Osteocyte (in vitro differentiated cells): ENCODE results near the gene RCSD1. TPM values are rescaled to one million over a fixed set of nuclear protein-coding genes. Genes with fewer than 3 reads are reported as not detected.

Experiments used
- DNase-seq: peaks from one replicate; pipeline ENCODE4 v3.0.0; 2021; ENCODE audit warnings: mixed read lengths; ENCODE audit not compliant: unreplicated experiment; ENCODE audit errors: extremely low spot score
- H3K27ac Mint-ChIP-seq: one replicate; pipeline ENCODE4 v1.8.0; 2021; ENCODE audit warnings: mild to moderate bottlenecking, mixed read lengths; ENCODE audit not compliant: unreplicated experiment
- H3K27me3 Mint-ChIP-seq: one replicate; pipeline ENCODE4 v1.8.0; 2021; ENCODE audit warnings: mixed read lengths; ENCODE audit not compliant: unreplicated experiment
- H3K36me3 Mint-ChIP-seq: one replicate; pipeline ENCODE4 v1.8.0; 2021; ENCODE audit warnings: mixed read lengths; ENCODE audit not compliant: unreplicated experiment
- H3K4me1 Mint-ChIP-seq: one replicate; pipeline ENCODE4 v1.8.0; 2021; ENCODE audit warnings: mixed read lengths; ENCODE audit not compliant: unreplicated experiment
- H3K4me3 Mint-ChIP-seq: one replicate; pipeline ENCODE4 v1.8.0; 2021; ENCODE audit warnings: mild to moderate bottlenecking, moderate library complexity, mixed read lengths; ENCODE audit not compliant: unreplicated experiment
- H3K9me3 Mint-ChIP-seq: one replicate; pipeline ENCODE4 v1.8.0; 2021; ENCODE audit warnings: mixed read lengths; ENCODE audit not compliant: unreplicated experiment
- total RNA-seq: library from RNA; stranded (reverse); gene quantifications from 2 replicates; pipeline ENCODE4 v1.2.1, GENCODE V29; 2021
- TF ChIP-seq, protein P1 (sequence below): fragments of 200-600 bp; sonication (generic); IDR thresholded peaks from 2 replicates; pipeline ENCODE4 v1.5.0; 2021; ENCODE audit warnings: antibody characterized with exemption, mild to moderate bottlenecking, moderate library complexity

RCSD1 gene
- total RNA-seq, 1 donor from 2014 or later, result not detected

DNA sequence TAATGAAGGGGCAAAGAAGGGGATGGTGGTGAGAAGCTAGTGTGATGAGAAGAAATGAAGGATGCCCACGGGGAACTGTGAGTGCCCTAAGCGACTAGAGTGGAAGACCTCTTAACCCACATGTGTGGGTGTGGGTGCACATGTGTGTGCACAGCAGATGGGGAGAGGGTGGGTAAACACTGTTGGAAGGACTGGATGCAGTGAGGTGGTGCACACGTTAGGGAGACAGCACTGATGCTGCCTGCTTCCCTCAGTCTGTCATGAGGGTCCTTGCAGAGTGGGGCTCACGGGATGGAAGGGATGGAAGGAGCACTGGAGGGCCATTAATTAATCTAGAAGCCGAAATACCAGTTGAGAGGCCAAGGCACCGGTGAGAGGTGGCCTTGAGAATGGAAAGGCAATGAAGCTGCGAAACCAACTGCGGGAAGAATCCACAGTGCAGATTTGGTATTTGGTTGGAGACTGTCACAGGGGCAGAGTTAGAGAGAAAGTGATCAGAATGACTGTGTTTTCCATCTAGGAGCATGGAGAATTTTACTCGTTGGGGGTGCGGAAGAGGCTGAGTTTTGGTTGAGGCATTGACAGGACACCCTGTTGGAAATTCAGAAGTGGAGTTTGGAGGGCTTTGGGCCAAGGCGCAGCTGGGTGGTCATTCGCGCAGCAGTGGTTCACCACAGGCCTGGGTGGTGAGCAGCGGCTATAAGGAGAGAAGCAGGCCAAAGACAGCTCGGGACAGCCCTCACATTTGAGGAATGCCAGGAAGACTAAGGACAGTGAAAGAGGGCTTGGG is 15.8 kb downstream of the RCSD1 start:
- peaks cover 3% of the 10 kb centered on the region for H3K4me1 Mint-ChIP-seq
- peaks cover 26% of the 10 kb centered on the region for H3K27me3 Mint-ChIP-seq
- no peak overlapping the region for H3K4me3 Mint-ChIP-seq
- H3K9me3 Mint-ChIP-seq, result no peaks in the 10 kb centered on the region
- H3K36me3 Mint-ChIP-seq, result no peaks in the 10 kb centered on the region
- no peak for DNase-seq
- TF ChIP-seq, protein P1, sequence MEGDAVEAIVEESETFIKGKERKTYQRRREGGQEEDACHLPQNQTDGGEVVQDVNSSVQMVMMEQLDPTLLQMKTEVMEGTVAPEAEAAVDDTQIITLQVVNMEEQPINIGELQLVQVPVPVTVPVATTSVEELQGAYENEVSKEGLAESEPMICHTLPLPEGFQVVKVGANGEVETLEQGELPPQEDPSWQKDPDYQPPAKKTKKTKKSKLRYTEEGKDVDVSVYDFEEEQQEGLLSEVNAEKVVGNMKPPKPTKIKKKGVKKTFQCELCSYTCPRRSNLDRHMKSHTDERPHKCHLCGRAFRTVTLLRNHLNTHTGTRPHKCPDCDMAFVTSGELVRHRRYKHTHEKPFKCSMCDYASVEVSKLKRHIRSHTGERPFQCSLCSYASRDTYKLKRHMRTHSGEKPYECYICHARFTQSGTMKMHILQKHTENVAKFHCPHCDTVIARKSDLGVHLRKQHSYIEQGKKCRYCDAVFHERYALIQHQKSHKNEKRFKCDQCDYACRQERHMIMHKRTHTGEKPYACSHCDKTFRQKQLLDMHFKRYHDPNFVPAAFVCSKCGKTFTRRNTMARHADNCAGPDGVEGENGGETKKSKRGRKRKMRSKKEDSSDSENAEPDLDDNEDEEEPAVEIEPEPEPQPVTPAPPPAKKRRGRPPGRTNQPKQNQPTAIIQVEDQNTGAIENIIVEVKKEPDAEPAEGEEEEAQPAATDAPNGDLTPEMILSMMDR, result no peak
- H3K27ac Mint-ChIP-seq, result no peak overlapping the region

DNA sequence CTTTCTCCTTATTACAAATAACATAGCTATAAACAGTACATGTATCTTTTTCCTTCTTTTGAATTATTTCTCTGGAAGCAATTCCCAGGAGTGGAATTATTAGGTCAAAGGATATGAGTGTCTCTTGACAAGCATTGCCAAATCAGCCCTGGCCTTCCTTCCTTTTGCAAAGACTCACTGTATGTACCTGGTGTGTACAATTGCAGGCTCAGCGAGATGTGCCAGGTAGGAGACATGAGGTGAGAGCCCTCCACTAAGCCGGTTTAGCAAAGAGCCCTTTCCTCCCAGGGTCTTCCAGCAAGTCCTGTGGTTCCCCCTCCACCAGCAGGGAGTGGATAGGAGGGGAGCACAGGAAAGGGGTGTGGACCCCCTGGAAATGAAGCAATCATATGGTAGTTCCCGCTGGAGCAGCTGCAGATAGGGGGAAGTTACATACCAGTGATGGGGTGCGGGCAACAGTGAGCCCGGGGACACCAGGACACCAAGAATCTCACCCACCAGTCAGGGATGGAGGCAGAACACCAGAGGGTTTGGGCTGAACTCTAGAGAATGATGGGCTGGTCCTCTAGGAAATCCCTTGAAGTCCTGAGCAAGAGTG is 18.3 kb downstream of the RCSD1 start:
- Mint-ChIP-seq H3K4me1 (peaks cover 3% of the 10 kb centered on the region), H3K27ac (no peak overlapping the region)

DNA sequence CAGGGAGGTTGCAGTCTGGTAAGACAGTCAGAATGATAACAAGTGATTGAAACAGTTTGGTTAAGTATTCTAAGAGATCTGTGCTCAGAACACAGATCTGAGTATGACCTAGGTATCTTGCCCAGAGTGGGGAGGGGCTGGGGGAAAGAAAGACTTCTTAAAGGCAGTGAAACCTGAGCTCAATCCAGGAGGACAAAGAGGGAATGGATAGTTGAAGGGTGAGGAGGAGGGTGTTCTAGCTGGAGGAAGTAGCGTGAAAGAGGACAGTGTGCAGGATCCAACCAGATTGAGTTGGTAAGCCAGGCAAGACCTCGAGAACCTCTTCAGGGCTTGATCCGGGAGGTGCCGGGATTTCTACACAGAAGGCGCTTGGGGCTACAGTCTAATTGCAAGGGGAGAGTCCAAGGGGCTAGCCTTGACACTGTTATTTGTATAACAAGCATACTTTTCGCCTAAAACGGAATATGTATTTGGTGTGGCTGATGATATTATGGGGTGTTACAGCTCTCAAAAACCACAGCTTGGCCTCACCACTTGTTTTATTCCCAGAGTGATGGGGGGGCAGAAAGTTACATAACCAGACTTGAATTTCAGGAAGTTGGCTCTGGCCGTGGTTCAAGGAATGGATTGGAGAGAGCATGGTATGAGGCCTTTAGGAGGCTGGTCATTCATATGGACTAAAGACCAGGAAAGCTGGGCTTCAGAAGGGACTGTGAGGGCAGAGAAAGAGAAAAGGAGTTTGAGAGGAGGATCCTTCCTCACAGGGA is 19.1 kb downstream of the RCSD1 start:
- peaks cover 3% of the 10 kb centered on the region for H3K4me1 Mint-ChIP-seq
- peaks cover 12% of the 10 kb centered on the region for H3K27me3 Mint-ChIP-seq
- H3K4me3 Mint-ChIP-seq, result no peak overlapping the region
- no peaks in the 10 kb centered on the region for H3K36me3 Mint-ChIP-seq
- no peak for DNase-seq
- TF ChIP-seq, protein P1, result no peak
- no peak overlapping the region for H3K27ac Mint-ChIP-seq
- no peaks in the 10 kb centered on the region for H3K9me3 Mint-ChIP-seq

More for the DNA sequence above, 18.3 kb downstream of the RCSD1 start:
- TF ChIP-seq, protein P1, result no peak
- DNase-seq, result no peak
- H3K4me3 Mint-ChIP-seq, result no peak overlapping the region
- H3K9me3 Mint-ChIP-seq, result no peaks in the 10 kb centered on the region
- H3K36me3 Mint-ChIP-seq, result no peaks in the 10 kb centered on the region
- peaks cover 12% of the 10 kb centered on the region for H3K27me3 Mint-ChIP-seq

DNA sequence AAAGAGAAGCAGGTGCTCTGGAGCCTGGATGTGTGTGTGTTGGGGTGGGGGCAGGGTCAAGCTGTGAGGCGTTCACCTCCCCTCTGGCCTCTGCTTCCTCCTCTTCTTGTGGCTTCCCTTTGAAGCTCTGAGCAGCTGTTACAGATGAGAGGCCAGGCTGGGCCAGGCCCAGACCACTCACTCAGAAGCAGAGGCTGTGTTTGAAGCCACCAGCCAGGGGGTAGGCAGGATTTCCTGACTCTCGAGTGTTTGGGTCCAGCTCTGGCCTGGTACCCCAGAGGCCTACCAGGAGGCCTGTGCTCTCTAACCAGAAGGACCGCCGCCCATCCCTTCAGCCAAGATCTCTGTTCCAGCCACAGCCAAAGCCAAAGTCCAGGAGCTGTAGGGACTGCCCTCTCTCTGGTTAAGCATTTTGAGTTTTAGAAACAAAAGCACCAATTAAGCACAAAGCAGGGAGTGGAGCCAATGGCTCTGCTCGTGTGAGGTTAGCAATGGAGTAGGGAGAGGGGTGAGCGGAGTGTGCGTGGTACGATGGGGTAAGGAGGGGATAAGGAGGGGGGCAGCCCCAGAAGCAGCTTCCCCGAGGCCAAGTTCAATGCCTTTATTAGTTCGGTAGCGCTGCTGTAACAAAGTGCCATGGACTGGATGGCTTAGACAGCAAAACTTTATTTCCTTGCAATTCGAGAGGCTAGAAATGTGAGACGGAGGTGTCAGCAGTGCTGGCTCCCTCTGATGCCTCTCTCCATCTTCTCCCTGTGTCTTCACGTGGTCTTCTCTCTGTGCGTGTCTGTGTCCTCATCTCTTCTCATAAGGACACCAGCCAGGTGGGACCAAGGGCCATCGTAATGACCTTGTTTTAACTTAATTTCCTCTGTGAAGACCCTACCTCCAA is 20.5 kb downstream of the RCSD1 start:
- no peaks in the 10 kb centered on the region for H3K9me3 Mint-ChIP-seq
- H3K27me3 Mint-ChIP-seq, result peaks cover 10% of the 10 kb centered on the region
- TF ChIP-seq, protein P1, result no peak
- no peaks in the 10 kb centered on the region for H3K36me3 Mint-ChIP-seq
- DNase-seq, result no peak
- no peak overlapping the region for H3K4me3 Mint-ChIP-seq
- no peak overlapping the region for H3K27ac Mint-ChIP-seq
- H3K4me1 Mint-ChIP-seq, result peaks cover 3% of the 10 kb centered on the region
